ENCODE data around the gene PAK6.

The PAK6 gene

GRCh38 chr15:40241269-40242212 lies 2.7 kb downstream of the PAK6 start:
- DNase-seq = no peak

GRCh38 chr15:40242213-40242599 lies 3.3 kb downstream of the PAK6 start:
- no peak for DNase-seq

- no peak for DNase-seq
Measured at GRCh38 chr15:40242601-40243000, 3.7 kb downstream of the PAK6 start.

- no peak for DNase-seq
Measured at GRCh38 chr15:40243126-40243810, 4.4 kb downstream of the PAK6 start.

GRCh38 chr15:40244961-40245523 lies 6.2 kb downstream of the PAK6 start:
- DNase-seq = no peak

- no peak for DNase-seq
Measured at GRCh38 chr15:40245666-40246450, 7.0 kb downstream of the PAK6 start.

- DNase-seq = no peak
Measured at GRCh38 chr15:40246496-40247280, 7.8 kb downstream of the PAK6 start.

- DNase-seq = no peak
Measured at GRCh38 chr15:40247406-40247971, 8.6 kb downstream of the PAK6 start.

GRCh38 chr15:40248006-40248783 lies 9.3 kb downstream of the PAK6 start:
- DNase-seq = no peak

- DNase-seq = no peak
Measured at GRCh38 chr15:40249477-40250303, 10.8 kb downstream of the PAK6 start.

- DNase-seq = no peak
Measured at GRCh38 chr15:40250304-40250656, 11.4 kb downstream of the PAK6 start.

- no peak for DNase-seq
Measured at GRCh38 chr15:40250771-40251483, 12.1 kb downstream of the PAK6 start.

GRCh38 chr15:40251486-40252140 lies 12.8 kb downstream of the PAK6 start:
- no peak for DNase-seq

- DNase-seq = no peak
Measured at GRCh38 chr15:40252141-40252437, 13.2 kb downstream of the PAK6 start.

GRCh38 chr15:40252438-40253166 lies 13.7 kb downstream of the PAK6 start:
- DNase-seq = no peak

GRCh38 chr15:40253167-40253790 lies 14.4 kb downstream of the PAK6 start:
- no peak for DNase-seq

- DNase-seq = no peak
Measured at GRCh38 chr15:40254452-40254851, 15.6 kb downstream of the PAK6 start.

- no peak for DNase-seq
Measured at GRCh38 chr15:40255033-40255432, 16.2 kb downstream of the PAK6 start.
